ENCODE results near the gene KLHL12.

DNA sequence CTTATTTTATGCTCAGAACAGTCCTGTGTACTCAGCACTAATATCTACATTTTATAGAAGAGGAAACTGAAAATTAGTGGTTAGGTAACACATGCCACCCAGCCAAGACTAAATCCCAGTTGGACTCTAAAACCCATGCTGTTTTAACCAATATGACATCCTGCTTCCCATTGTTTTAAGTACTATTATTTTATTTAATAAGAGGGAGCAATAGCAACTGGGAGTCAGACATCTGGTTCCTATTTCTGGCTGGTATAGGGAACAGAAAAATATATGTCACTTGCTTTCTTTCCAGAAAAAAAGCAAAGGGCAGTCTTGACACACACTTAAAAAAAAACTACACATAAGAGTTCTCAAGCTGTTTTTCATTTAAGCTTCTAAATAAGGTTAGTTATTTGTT, 11.9 kb downstream of the KLHL12 start:
- TF ChIP-seq POLR2AphosphoS5 (IDR thresholded peaks at IDR 0.05; ENCODE audit: insufficient read depth, low read depth, low read length) (no peak), MYC (IDR thresholded peaks at IDR 0.05; ENCODE audit: low read depth, low read length) (no peak), POLR2A (IDR thresholded peaks at IDR 0.05; ENCODE audit: low read depth, low read length) (no peak), EZH2 (IDR thresholded peaks at IDR 0.05; ENCODE audit: borderline replicate concordance, low read depth, low read length, severe bottlenecking) (no peak), CTCF (IDR thresholded peaks at IDR 0.05; ENCODE audit: extremely low read depth in 1 of 2, insufficient read depth in 1 of 2, low read depth in 1 of 2, low read length in 2 of 2) (no peak)

Data from endothelial cell of umbilical vein (primary cell).